GM19372 (cell line): Measurements from ENCODE around the gene FUT1.
"Not testable (repeated sequence)": the region's sequence is repeated elsewhere in the genome, so short reads cannot be mapped to it uniquely, and the experiment has no call there.

Experiments
- ATAC-seq: cut with Tn5 transposase; IDR thresholded peaks from one replicate; pipeline ENCODE4 v1.9.1; 2021; ENCODE audit warnings: mild to moderate bottlenecking, low read depth, moderate library complexity; ENCODE audit not compliant: unreplicated experiment

The FUT1 gene

DNA sequence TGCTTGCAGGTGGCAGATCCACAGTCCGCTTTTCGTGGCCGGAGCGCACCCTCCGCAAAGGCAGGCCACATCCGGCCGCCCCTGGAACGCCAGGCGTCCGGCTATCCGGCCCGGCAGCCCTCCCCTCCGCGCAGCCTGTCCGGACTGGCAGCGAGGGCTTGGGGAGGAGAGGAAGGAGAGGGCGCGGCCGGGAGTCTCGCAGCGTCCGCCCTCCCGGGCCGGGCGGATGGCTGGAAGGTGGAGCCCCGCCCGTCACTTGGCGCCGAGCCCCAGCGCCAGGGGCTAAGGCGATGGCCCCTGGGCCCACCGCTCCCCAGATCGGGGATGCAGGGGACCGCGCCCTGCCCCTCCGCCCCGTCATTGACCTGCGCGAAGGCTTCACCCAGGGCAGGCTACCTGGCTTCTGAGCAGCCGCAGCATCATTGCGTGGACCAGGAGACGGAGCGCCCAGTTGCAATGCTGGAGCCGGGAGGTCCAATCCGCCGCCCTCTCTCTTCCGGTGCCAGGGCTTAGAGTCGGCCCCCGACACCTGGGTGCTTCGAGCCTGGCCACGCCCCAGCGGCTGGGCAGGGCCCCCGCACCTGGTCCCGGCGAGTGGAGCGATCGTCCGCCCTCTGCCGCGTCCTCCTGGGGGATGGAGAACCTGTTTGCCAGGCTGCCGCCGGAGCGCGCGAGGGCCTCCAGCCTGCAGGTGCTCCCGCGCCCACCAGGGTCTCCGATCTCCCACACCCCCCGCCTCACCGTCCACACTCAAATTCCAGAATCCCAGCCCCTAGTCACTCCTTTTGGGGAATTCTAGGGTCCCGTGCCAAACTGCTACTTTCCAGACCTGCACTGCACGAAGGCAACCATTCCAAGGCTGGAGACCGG lies at the start of gene FUT1:
FUT1 (minus strand) TSS at position 146 of the 870 bp plus-strand sequence. CDS start 1,360 bp downstream, outside the sequence.
- ATAC-seq = no peak

DNA sequence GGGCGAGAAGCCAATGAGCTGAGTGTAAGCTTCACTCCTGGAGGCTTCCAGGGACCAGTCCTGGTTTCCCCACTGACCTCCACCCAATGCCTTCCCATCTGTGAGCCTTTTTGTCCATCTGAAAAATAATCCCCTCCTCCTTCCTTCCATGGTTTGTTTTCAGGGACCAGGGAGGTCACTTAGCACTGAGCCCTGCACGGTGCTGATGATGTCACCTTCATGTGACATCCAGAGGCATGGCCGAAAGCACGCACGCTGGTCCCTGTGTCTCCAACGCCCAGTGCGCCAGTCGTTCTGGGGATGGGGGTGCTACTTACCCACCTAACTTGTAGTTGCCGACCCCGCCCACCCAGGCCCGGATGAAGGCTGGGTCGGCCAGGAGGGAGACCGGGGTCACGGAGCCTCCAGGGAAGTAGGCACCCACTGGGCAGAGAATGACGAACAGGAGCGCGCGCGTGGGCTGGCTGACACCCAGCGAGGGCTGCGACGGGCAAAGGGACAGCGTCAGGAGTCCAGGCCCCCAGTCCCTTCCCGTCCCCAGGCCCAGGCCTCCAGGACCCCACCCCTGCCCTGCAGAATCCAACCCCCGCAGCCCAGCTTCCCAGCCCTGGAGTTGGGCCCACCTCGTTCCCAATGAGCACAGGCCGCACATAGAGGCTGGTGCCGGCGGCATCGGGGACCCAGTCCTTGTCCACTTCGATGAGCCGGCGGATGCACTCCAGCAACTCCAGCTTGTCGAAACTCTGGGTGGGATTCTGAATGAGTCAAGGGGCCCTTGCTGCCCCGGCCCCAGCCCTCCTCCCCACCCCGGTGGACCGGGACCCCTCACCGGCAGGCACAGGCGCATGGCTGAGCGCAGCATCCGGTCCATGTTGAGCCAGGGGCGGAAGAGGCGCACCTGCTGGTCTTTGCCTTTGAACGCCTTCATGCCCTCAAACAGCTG lies 47.2 kb upstream of the FUT1 start:
- ATAC-seq = no peak

DNA sequence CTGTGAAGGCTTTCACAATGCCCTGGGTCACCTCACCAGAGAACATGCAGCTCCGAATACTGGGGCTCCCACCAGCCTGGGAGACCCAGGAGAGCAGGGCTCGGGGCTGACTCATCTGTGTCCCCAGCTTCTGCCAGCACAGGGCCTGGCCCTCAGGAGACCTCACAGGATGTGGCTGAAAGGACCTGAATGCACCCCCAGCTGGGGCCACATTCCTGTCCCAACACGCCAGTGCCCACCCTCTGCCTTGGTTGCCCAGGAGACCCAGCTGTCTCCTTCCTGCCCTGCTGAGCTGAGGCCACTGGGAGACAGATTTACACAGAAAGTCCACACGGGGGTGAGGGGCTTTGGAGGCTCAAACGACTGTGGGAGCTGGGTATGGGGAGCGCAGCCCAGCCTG lies 46.5 kb upstream of the FUT1 start:
- ATAC-seq = no peak

DNA sequence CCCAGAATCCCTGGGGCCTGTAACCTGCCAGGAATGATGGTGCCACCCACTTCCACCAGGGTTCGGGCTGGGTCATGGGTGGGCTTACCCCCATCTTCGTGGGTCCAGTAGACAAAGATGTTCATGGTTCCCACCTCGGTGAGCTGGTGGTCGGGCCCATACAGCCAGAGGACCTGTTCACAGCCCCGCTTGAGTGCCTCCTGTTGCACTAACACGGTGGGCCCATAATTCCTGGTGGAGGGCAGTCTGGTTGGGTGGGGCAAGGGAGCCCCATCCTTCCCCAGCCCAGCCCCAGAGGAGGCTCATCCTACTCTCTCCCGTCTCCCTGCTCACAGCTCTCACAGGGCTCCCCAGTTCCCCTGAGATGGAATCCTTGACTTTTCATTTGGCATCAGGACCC lies 44.7 kb upstream of the FUT1 start:
- ATAC-seq = no peak

DNA sequence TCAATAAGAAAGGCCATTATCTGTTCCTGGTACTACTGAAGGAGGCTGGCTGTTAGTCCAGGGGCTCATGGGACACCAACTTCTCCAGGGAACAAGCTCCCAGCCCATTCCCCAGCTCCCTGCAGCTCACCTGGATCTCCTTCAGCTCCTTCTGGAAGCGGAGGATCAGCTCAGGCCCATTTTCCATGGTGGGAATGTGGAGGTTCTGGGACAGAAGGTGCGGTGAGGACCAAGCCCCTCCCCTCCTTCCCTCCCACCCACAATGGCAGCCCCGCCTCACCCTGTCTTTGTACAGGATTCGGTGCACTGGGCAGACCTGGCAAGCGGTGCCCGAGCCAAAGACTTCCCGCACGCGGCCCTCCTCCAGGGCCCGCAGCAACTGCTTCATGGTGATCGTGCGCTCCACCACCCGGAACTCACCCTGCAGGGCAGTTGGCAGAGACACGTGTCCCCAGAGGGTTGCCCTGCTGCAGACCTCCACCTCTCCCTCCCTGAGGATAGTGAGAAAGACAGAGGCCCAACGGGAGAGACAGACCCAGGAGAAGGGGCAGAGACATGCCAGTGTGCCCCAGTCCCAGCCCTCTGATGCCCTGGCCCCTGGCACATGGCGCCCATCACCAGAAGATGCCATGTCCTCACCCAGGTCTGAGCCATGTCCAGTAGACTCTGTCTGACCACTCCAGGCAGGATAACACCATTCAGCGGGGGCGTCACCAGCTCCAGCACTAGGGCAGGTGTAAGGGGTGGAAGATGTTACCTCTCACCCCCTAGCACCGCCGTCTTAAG lies 44.0 kb upstream of the FUT1 start:
- ATAC-seq = no peak

DNA sequence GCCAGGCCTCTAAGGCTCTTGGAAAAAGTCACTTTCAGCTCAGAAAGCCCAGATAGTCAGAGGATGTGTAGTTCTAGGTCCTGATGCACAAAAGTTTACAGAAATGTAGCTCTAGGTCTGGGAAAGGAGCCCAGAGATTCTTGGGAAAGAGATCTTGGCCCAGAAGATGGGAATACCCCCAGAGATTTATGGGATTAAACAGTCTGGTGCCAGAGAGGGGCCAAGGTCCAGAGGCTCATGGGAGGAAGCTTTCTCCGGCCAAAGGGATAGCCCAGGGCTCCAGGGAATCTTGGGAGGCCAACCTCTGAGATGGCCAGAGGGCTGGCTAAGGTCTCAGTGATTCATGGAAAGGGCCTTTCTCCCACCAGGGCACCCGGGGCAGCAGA lies 43.2 kb upstream of the FUT1 start:
- ATAC-seq = no peak

DNA sequence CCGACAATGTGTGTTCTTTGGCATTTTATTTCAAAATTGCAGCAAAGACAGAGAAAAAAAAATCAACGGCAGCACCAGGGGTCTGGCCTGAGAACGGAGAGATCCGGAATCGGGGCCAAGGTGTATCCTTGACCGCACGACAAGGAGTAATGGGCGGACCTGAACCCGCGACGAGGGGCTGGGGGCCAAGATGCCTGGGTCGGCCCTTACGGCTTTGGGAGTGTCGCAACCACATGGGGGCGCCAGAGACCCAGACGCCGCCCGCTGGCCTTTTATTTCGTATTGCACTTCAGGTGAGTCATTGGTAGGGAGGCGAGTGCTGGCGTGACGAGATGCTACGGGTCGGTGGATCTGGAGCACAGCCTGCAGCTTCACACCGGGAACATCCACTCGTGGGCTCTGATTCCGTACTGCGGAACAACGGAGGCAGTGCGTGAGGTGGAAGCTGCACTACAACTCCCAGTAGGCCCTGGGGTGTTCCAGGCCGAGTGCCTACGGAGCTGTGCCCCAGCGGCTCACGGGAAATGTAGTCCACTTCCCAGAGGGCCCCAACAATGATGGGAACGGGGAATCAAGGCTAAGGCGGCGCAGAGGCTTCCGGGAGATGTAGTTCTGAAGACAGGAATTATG lies 42.7 kb upstream of the FUT1 start:
- peak; percentile 79 for ATAC-seq

DNA sequence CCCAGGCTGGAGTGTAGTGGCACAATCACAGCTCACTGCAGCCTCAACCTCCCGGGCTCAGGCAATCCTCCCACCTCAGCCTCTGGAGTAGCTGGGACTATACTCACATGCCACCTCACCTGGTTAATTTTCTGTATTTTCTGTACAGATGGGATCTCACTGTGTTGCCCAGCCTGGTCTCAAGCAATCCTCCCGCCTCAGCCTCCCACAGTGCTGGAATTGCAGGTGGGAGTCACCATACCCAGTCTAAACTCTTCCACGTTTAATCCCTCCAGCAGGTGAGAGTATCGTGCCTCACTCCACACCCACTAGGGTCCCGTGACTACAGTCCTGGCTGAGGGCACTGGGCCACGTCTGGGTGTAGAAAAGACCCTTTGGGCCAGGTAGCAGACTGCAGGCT lies 41.9 kb upstream of the FUT1 start:
- no peak for ATAC-seq

DNA sequence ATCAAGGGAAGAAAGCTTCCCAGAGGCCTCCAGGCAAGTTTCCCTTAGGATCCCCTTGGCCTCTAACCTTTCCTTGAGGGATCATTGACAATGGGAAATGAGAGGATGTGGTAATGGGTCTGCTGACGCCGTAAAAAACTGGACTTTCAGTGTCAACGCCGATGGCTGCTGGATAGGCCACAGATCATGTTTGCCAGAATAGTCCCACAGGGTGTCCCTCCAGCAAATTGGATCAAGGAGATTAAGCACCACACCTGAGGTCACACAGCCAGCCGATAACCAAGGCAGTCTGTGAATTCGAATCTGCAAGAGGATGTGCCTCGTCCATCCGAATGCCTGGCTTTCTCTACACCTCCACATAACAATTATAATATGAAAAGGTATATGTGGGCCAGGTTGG lies 40.8 kb upstream of the FUT1 start:
- no peak for ATAC-seq

DNA sequence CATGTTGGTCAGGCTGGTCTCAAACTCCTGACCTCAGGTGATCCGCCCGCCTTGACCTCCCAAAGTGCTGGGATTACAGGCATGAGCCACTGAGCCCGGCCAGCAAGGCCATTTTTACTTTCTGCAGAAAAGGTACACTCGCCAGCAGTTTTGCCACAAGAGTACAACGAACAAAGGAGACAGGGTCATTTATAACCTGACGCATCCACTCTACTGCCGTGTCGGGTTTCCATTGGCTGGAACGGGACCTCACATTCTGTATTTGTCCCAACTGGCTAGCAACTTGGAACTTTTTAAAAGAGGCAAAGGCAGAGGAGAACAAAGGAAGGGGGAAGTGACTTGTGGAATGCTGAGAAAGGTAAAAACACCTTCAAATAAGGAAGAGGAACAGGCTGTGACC lies 34.9 kb upstream of the FUT1 start:
- not testable (repeated sequence) for ATAC-seq

DNA sequence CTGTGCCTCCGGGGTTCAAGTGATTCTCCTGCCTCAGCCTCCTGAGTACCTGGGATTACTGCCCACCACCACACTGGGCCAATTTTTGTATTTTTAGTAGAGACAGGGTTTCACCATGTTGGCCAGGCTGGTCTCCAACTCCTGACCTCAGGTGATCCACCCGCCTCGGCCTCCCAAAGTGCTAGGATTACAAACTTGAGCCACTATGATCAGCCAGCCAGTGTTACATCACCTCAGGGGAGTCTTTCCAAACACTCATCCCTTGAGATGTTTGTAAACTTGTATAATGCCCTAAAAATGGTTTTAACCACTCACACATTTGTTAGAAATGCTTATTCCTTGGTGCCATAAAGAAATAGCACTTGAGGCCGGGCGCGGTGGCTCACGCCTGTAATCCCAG lies 34.0 kb upstream of the FUT1 start:
- not testable (repeated sequence) for ATAC-seq

DNA sequence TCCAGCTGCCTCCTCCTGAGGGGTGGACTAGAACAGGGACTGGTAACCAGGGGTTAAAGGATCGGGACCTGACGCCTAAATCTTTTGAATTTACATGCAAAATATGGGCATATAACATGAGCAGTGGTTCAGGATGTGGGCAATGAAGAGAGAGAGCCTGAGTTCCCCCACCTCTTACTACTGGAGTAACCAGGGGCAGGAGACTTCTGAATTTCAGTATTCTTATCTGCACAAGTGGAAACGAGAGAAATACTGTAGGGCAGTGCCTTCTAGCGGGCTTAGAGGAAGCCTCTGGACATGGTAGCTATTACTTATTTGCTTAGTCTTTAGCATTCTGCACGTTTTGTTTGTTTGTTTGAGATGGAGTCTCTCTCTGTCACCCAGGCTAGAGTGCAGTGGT lies 32.1 kb upstream of the FUT1 start:
- no peak for ATAC-seq

DNA sequence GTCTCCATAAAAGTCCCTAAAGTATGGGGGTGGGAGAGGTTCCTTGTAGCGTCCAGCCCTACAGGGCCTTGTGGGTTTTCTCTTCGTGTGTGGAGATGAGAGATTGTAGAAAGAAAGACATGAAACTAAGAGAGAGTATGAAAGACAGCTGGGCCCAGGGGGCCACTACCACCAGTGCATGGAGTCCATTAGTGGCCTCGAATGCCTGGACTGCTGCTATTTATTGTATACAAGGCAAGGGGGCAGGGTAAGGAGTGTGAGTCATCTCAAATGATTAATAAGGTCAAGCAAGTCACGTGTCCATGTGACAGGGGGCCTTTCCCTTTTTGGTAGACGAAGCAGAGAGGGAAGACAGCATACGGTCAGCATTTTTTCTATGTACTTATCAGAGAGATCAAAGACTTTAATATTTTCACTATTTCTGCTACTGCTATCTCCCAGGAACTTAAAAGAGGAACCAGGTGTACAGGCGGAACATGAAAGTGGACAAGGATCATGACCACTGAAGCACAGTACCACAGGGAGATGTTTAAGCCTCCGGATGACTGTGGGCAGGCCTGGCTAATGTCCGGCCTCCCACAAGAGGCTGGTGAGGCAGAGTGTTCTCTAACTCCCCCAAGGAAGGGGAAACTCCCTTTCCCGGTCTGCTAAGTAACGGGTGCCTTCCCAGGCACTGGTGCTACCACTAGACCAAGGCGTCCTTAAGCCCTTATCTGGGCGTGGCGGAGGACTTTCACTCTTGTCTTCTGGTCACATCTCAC lies 28.4 kb upstream of the FUT1 start:
- no peak for ATAC-seq

DNA sequence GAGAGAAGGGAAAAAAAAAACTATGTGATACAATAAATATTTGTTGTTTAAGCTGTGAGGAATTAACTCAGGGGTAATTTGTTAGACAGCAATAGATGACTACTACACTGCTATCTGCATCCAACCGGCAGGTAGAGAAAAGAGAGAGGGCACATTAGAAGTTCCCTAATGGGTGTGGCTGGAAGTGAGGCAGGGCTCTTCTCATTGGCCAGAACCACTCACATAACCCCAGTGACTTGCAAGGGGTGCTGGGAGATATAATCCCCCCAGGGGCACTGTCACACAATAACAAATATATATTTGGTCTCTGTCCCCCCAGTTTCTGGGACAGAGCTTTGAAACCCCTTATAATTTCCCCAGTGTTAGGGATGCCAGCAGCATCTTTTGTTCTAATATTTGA lies 27.2 kb upstream of the FUT1 start:
- ATAC-seq = no peak

DNA sequence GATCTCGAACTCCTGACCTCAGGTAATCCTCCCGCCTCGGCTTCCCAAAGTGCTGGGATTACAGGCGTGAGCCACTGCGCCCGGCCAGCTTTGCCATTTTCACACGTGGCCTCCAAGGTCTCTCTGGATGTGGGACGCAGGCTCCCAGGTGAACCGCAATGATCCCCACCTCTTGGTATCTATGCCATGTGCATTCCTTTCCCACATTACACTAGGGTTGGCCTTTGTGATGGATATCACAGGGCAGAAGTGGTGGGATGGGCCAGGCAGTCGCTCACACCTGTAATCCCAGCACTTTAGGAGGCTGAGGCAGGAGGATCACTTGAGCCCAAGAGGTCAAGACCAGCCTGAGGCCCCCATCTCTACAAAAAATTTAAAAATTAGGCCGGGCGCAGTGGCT lies 25.3 kb upstream of the FUT1 start:
- ATAC-seq = no peak

DNA sequence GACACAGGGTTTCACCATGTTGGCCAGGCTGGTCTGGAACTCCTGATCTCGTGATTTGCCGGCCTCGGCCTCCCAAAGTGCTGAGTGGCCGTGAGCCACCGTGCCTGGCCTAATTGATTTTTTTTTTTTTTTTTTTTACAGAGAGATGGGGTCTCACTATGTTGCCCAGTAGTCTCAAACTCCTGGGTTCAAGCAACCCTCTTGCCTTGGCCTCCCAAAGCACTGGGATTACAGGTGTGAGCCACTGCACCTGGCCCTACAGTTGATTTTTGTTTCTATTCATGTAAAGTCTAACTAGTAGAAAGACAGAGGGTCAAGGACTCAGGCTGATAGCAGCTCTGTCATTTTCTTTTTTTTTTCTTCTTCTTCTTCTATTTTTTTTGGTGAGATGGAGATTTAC lies 24.7 kb upstream of the FUT1 start:
- ATAC-seq = no peak

DNA sequence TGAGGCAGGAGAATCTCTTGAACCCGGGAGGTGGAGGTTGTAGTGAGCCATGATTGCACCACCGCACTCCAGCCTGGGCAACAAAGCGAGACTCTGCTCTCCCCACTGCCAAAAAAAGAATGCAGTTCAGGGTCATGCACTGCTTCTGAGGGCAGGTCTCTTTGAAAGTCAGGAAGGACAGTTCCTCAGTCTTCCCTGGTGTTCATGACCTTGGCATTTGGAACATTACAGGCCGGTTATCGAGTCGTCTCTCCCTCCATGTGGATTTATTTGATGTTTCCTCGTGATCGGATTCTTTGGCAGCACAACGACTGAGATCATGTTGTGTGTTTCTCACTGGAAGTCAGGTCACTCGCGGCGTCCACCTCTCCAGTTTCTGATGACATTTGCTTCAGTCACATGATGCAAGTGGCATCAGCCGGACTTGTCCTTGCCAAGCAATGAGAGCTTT lies 20.1 kb upstream of the FUT1 start:
- no peak for ATAC-seq

DNA sequence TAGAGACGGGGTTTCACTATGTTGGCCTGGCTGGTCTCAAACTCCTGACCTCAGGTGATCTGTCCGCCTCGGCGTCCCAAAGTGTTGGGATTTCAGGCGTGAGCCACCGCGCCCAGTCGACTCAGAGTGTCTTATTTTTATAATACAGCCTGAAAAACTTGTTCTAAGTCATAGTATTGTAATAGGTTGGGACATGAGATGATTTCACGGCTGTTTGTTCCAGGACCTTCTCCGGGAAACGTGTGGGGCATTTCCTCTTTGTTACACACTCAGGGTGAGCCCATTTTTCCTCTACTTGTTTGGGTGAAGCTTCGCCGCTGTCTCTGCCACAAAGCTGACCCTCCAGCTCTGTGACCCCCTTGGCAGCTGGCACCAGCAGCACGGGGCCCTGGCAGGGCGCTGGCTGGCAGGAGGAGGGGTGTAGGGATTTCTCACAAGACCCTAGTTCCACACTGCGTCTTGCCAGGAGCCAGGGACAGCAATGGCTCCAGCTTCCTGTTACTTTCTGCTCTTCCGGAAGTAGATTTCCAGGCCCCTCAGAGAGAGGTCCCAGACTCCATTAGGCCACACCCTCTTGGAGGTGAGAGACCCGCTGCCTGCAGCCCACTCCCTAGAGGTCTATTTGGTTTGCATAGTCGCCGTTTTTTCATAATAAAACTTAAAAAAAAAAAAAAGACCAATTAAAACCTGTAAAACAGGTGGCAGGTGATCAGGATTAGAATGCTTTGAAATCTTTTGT lies 18.5 kb upstream of the FUT1 start:
- ATAC-seq = no peak

DNA sequence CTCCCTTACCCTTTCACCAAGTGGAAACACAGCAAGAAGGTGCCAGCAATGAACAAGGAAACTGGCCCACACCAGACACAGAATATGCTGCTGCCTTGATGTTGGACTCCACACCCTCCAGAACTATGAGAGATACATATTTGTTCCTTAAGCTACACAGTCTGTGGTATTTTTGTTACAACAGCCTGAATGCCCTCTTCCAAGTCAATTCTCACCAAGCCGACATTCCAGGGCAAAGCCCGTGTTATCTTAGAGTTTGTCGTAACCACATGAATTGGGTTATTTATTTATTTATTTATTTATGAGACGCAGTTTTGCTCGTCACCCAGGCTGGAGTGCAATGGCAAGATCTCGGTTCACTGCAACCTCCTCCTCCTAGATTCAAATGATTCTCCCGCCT lies 17.8 kb upstream of the FUT1 start:
- no peak for ATAC-seq
